Measurements from ENCODE around the gene CHMP3.
"Not testable (repeated sequence)": the region's sequence is repeated elsewhere in the genome, so short reads cannot be mapped to it uniquely, and the experiment has no call there.

DNA sequence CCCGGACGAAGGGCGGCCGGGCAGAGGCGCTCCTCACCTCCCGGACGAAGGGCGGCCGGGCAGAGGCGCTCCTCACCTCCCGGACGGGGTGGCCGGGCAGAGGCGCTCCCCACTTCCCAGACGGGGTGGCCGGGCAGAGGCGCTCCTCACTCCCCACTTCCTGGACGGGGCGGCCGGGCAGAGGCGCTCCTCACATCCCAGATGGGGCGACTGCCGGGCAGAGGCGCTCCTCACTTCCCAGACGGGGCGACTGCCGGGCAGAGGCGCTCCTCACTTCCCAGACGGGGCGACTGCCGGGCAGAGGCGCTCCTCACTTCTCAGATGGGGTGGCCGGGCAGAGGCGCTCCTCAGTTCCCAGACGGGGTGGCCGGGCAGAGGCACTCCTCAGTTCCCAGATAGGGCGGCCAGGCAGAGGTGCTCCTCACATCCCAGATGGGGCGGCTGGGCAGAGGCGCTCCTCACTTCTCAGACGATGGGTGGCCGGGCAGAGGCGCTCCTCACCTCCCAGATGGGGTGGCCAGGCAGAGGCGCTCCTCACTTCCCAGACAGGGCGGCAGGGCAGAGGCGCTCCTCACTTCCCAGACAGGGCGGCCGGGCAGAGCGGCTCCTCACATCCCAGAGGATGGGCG lies 17.8 kb downstream of the CHMP3 start:
- not testable (repeated sequence) for TF ChIP-seq TAF1, POLR2A (IDR thresholded peaks at IDR 0.05; ENCODE audit: low read depth, low read length)

Measured in GM12891 (cell line).